Activated naive CD4-positive, alpha-beta T cell treated with anti-CD3 and anti-CD28 coated beads for 36 hours (primary cell): ENCODE data around the gene KAT2A. TPM values are rescaled to one million over a fixed set of nuclear protein-coding genes. Genes with fewer than 3 reads are reported as not detected.

Source experiments
- total RNA-seq, 2 experiments: library from RNA; stranded (reverse); gene quantifications; one replicate each; pipeline ENCODE4 v1.2.3, GENCODE V29; 2021

KAT2A gene
- total RNA-seq, 2 experiments from 2014 or later = 57.3 to 59.0 TPM

Other genes with a start within 250 kb of the KAT2A start
- 100 to 1,000 TPM; 153 to 161 TPM for gene ACLY, start 202.4 kb downstream of the KAT2A start, total RNA-seq
- gene ODAD4, start 190.8 kb downstream of the KAT2A start, total RNA-seq = under 1 TPM; 0.55 to 0.79 TPM
- gene CNP, start 154.6 kb downstream of the KAT2A start, total RNA-seq = 10 to 100 TPM; 58.4 to 59.1 TPM
- gene DNAJC7, start 103.9 kb downstream of the KAT2A start, total RNA-seq = 10 to 100 TPM; 74.5 to 76.3 TPM
- 10 to 100 TPM; 12.4 to 13.2 TPM for gene NKIRAS2, start 101.3 kb downstream of the KAT2A start, total RNA-seq
- gene C17orf113, start 70.8 kb downstream of the KAT2A start, total RNA-seq = under 1 TPM; 0.20 to 0.31 TPM
- gene ZNF385C, start 22.9 kb downstream of the KAT2A start, total RNA-seq = under 1 TPM; 0.36 to 0.77 TPM
- 10 to 100 TPM; 44.4 to 46.3 TPM for gene DHX58, start 8.7 kb downstream of the KAT2A start, total RNA-seq
- not detected for gene HSPB9, start 1.4 kb upstream of the KAT2A start, total RNA-seq
- 10 to 100 TPM; 32.5 to 36.6 TPM for gene RAB5C, start 33.6 kb upstream of the KAT2A start, total RNA-seq
- gene KCNH4, start 59.8 kb upstream of the KAT2A start, total RNA-seq = under 1 TPM; 0.24 to 0.35 TPM
- gene HCRT, start 64.1 kb upstream of the KAT2A start, total RNA-seq = not detected
- gene GHDC, start 73.1 kb upstream of the KAT2A start, total RNA-seq = 1 to 10 TPM; 9.0 to 9.7 TPM
- 100 to 1,000 TPM; 185 to 192 TPM for gene STAT5B, start 155.0 kb upstream of the KAT2A start, total RNA-seq
- gene STAT5A, start 167.1 kb upstream of the KAT2A start, total RNA-seq = 100 to 1,000 TPM; 165 to 174 TPM